ENCODE measurements around the gene TRANK1.

Gene TRANK1

DNA sequence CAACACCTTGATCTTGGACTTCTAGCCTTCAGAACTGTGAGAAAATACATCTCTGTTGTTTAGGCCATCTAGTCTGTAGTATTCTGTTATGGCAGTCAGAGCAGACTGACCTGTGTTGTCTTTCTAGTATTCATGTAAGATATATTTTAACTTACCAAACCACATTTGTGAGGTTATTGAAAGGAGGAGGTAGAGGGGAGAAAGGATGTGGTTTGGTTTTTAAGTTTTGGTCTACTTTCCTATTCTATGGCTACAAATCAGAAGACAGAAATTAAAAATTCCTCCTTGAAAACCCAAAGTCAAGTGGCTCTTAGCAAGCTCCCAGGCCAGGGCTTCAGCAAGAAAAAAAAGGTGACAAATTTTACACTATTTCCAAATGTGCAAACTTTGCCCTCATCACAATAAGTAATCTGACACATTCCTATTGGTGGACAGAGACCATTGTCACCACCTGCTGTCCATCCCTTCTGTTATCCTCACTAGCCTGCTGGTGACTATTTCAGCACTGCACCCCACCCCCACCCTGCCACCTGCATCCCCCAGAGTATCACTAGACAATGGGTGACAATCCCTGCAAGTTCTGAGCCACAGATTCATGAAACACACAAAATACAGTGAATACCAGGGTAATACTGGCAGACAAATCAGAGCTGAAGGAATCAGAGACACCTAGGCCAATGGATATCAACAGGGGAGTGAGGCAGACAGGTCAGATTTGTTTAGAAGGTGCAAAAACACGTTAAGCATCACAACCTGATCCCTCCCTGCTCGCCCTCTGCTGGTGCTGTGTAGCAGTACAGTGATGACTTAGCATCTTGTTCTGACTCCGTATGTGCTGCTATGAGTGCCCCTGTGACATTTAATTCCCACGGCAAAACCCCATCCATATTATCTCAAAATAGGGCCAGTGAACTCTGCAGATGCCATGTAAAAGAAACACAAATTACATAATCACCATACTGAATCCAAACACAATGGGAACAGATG is 101.5 kb downstream of the TRANK1 start:
- DNase-seq (ENCODE audit: low read depth): no peak

DNA sequence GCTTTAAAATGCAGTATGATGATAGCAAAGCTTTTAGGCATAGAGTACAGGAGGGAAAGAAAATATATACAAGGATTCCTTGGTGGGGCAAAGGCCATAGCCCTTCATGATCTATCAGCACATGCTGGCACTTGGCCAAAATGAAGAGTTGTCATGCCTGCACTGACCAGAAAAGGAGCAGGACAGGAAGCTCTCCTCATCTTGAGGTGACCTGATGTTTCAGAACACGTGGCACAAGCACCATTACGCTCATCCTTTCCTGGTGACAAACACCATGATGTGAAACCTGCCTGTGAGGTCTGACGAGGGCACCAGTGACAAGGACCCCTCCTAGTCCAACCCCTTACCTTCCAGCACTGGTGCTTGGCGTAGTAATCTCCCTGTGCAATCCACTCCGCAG is 102.6 kb downstream of the TRANK1 start:
- DNase-seq (ENCODE audit: low read depth): no peak

DNA sequence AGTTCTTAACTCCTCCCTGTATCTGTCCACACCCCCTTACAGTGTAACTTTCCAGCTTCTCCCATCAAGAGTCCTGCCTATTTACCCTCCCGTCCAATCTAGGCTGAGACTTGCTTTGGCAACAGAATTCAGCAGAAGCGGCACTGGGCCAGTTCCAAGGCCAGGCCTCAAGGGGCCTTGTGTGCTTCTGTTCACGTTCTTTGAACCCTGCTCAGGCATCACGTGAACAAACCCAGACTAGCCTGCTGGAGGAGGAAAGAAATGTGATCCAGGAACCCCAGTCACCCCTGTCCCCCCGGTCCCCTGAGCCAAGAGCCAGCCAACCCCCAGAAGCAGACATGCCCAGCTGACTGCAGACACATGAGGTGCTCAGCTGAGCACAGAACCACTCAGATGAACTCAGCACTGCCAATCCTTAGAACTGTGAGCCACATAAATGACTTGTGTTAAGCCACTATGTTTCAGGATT is 104.4 kb downstream of the TRANK1 start:
- DNase-seq (ENCODE audit: low read depth): no peak

DNA sequence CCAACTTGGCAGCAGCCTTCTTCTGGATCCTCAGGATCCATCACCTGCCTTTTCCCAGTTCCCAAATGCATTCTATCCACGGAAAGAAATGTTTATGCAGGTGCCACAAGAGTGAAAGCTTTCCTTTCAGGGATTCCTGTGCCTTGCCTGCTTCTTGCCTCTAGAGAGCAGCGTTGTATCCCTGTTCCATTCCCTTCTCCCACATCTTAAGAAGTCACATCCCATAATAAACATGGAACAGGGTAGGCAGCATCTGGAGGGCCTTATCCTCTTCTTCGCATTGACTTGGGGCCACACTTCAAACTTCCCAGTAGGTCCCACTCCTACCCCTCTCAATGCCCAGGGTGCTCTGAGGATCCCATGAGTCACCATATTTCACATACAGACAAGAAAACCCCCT is 107.8 kb downstream of the TRANK1 start:
- DNase-seq (ENCODE audit: low read depth): no peak

DNA sequence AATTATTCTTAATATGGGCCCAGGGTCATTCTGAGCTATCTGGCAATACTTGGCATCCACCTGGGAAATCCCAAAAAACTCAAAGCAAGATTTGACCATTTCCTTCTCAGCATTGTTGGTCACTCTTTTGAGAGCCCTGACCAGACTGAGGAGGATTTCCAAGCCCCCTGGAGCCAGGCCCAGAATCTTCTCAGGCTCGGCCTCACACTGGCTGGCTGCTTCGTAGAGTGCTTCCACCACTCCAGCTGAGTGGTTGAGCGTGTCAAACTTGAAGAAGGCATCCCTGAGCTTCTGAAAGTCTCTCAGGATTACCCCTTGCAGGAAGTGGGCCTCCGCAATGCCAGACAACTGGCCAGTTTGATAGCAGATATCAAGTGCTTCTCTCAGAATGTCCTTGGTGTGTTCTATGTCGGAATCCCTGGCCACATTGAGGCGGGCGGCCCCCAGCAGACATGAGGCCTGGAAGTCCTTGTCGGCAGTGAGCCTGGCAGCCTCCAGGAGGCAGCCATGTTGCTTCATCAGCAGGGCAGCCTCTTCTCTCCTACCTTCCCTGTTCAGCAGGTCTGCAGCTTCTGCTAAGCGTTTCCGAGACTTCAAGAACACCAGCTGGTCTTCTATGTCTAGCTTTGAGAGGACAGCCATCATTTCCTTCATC is 111.6 kb downstream of the TRANK1 start:
- no peak for DNase-seq (ENCODE audit: low read depth)

DNA sequence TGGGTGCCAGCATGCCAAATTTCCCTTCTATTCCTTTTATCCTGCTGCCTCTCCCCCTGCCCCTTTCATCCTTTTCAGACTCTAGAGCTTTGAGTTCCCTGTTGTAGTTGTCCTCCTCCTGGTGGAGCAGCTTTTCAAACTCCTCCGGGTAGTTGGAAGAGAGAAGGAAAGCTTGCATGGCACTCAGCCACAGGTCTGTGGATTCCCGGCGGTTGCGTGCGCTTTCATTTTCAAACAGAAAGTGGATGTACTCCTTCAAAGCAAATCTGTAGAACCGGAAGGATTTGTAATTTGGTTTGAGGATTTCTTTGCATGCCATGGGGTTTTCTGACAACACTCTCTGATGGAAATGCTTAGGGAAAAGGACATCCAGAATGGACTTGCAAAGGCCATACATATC is 112.4 kb downstream of the TRANK1 start:
- no peak for DNase-seq (ENCODE audit: low read depth)

DNA sequence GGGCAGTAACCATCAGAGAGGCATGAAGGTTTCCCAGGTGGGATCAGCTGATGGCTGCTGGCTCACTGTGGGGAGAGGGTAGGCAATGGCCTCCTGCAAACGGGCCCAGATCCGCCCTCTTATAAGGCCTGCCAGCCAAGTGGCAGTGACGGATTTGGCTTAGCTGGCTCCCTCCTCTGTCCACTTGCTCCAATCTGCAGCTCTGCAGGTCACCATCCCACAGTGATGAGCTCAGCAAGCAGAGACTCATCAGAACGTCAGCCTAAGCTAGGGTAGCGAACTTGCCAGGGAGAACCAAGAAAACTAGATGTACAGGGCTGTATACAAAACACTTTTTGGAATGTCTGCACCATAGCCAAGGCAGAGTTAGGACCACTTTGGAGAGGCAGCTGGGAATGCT is 117.7 kb downstream of the TRANK1 start:
- no peak for DNase-seq (ENCODE audit: low read depth)

DNA sequence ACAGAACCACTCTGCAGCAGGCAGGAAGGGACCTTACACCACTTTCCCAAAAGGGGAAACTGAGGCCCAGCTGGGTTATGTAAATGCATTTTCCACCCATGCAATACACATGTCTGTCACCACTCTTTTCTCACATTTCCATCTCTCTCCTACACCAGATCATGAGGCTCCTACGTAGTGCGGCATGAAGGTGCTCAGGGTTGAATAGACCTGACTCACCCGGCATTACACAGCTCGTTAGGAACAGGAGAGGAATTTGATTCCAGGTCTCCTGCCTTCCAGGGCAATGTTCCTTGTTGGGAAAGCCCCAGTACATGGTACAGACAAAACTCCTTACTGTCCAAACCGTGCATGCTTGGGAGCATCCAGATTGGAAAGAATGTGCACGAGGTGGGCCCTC is 118.6 kb downstream of the TRANK1 start:
- DNase-seq (ENCODE audit: low read depth): no peak

DNA sequence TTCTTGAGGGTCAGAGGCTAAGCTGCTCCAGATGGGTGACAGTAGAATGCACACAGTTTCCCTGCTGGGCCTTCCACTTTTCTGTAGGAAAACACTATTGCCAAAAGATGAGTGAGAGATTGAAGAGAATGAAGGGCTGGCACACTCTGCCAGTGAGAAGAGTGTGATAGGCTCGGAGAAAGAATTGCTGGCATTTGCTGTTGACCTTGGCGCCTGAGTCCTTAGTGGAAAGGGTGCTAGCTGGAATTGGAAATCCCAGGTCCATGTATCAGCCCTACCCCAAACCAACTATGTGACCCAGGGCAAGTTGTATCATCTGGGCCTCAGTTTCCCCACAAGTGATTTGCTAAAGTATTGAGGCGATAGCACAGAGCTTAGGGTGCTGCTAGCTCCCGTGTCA is 120.4 kb downstream of the TRANK1 start:
- no peak for DNase-seq (ENCODE audit: low read depth)

DNA sequence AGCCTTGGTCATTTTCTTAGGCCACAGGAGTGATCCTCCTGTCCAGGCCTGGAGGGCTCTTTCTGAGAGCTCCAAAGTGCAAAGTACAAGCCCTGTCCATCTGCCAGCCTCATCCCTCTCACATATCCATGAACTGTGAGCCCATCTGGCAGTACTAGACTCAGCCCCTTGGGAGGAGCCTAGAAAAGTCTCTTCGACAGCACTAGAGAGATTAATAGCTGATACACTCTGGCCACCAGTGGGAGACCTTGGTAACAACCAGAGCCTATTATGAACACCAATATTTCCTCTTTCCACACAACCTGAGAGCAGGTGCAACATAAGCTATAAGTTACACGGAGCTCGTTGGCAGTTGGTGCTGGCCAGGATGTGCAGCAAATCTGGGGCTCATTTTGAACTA is 121.0 kb downstream of the TRANK1 start:
- no peak for DNase-seq (ENCODE audit: low read depth)

DNA sequence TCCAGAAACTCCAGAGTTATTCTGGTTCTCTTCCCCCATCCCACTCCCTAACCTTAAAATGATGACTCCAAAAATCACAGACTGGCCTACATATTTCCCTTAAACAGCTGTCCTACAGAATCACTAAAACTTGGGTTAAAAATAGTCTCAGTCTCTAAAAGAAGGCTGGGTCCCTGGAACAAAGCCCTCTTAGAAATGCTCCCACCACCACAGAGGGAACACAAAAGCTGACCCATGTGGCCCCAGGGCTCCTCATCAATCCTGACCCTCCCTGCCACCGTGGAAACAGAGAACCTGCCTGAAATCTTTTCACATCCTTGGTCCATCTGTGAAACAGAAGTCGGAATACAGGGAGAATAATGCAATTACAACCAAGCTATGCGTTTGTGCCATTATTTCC is 124.8 kb downstream of the TRANK1 start:
- DNase-seq (ENCODE audit: low read depth): no peak

DNA sequence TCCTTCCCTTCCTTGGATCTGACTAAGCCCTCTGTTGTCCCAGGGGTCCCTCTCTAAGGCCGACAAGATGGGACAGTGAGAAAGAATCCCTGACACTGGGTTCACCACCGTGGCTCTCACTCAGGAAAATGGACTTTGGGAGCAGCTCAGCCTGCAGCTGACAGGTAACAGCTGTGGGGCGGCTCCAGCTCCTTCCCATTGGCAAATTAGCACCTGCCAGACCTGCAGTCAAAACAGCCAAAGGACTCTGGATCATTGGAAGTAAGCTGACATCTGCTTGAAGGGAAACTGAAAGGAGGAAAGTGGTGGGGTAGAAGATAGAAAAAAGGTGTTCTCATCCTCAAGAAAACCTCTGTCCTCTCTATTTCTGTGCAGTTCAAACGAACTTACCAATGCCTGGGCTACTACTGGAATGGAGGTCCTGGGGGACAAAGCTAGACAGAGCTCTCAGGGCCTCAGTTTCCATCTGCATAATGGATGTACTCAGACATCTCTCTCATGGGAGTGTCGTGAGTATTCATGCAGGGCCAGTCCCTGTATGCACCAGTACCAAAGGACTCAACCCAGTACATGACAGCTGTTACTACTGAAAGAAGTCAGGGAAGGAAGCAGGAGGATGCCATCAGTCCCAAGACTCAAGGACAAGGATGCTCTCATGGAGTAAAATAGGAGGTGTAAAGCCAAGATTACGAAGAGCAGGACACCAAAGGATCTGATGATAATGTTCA is 126.9 kb downstream of the TRANK1 start:
- no peak for DNase-seq (ENCODE audit: low read depth)

DNA sequence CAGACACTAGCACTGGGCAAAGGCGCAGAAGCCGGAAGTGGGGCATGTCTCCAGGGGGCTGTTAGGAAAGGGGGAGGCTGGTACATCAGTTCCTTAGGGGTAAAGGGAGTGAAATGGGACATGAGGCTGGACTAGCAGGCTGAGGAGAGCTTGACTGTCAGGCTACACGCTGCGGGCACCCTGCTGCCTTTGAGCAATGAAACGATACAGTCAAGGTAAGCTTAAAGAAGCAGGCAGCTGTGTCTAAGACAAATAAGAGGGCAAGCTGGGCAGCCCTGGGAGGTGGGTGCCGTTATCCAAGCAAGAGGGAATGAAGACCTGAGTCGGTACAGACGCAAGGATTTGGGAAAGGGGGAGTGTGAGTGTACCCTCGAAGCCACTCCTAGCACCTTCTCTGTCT is 129.5 kb downstream of the TRANK1 start:
- DNase-seq (ENCODE audit: low read depth): no peak

DNA sequence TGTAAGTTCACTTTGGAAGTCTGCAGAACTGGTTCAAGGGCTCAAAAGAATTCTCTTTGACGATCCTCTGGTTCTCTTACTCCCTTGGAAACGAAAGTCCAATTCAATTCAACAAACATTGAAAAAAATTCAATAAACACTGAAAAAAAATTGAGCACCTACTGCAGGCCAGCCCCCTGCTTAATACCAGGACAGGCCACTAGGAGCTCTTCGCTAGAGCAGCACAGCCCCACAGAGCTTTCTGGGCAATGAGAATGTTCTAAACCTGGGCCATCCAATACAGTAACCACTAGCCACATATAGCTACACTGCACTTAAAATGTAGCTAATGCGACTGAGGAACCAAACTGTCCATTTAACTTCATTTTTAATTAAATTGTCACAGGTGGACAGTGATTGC is 130.1 kb downstream of the TRANK1 start:
- DNase-seq (ENCODE audit: low read depth): no peak

DNA sequence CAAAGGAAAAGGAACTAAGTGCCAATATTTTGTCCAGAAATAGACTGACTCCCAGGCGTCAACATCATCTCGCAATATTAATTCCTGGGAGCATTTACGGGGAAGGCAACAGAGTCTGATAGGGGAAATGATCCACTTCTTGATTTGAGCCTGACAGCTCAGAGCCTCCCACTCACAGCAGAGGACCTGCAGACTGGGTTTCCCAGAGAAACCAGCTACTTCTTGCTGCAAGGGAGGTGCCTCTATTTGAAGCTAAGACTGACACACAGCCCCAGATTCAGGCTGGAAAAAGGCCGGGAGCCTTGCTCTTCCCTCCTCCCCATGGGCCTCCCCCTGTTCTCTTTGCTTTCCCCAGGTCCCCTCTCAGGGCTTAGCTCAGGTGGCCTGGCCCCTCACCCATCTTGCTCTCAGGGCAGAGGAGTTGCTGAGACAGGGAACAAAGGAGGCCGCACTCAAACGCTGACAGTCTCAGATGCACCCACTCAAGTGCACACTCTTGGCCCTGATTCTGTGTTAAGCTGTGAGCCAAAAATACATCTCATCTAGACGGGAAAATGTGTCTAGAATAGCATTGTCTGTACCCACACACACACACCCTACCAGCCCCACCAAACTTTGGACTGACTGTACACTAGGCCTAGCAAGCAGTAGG is 130.7 kb downstream of the TRANK1 start:
- DNase-seq (ENCODE audit: low read depth): no peak

DNA sequence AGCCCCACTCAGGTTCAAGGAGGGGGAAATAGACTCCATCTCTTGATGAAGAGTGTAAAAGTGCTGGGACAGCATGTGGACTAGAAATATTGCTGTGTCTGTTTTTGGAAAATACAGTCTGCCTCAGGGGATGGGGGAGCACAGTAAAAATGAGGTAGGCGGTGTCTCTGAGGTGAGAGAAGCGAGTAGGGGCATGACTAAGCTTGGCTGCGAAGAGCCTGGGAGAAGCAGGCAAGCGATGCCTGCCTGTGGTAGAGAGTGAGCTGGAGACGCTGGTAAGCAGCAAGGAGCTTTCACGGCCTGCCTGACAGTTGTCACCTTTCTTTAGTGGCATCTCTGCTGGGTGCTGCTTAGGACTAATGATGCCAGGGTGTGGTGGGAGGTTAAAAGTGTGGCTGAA is 131.5 kb downstream of the TRANK1 start:
- no peak for DNase-seq (ENCODE audit: low read depth)

DNA sequence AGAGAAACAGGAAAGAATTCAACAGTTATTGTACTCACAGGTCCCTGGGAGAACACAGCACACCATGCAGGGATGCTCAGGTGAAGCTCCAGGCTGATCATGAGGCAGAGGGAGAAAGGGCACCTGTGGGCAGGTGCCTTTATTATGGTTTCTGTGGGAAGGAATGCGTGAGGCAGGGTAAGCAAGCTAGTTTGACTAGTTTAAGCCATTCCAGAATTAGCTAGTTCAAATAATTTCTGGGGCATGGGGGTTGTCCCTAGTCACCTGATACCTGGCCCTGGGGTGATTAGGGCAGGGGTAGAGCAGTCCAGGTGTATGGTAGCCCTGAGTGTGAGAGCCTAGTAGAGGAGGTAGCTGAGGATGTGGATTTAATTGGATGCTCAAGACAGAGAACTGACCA is 132.6 kb downstream of the TRANK1 start:
- no peak for DNase-seq (ENCODE audit: low read depth)

DNA sequence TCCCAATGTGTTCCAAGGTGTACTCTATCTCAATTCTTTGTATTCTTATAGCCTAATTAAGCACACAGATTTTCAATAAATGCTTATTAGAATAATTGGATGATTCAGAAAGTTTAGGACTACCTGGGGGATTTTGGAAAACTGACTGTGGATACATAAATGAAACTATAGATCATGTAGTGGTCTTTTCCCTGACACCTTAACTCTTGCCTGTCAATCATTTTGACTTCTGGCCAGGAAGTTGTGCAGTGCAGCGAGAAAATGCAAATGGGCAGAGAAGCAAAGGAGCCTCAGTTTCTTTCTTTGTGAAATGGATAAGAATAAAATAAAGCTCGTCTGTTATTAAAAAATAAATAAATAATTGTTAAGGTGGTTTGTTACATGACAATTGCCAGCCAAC is 133.1 kb downstream of the TRANK1 start:
- DNase-seq (ENCODE audit: low read depth): no peak

DNA sequence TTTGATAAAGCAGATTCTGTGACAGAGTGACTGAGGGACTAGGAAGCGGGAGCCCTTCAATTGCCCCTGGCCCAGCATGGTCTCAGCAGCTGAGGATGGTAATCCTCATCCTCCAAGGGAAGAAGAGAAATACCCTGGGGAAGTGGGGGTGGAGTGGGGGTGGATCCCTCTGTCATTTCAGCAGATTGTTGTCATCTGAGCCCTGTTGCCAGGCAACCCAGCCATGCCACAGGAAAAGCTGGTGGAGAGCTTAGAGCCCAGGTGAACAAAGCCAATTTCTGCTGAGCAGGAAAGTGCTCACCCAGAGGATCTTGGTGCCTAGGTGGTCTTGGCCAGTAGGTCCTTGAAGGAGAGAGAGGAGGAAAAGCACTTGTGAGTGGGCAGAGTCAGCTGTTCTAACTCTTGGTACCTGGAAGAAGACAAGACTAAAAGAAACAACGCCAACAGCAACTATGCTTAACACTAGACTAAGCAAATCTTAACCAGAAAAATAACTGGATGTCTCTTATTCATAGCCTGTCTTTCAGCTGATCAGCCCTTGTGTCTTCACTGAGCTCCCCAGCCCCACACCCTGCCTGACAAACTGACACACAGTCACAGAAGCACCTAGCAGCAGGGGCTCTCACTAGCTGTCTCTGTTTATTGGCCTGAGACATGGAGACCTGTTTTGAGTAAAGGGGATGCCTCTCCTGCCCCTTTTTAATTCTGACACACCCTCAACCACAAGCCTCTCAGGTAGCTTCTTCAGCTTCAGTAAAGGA is 140.4 kb downstream of the TRANK1 start:
- DNase-seq (ENCODE audit: low read depth): no peak

DNA sequence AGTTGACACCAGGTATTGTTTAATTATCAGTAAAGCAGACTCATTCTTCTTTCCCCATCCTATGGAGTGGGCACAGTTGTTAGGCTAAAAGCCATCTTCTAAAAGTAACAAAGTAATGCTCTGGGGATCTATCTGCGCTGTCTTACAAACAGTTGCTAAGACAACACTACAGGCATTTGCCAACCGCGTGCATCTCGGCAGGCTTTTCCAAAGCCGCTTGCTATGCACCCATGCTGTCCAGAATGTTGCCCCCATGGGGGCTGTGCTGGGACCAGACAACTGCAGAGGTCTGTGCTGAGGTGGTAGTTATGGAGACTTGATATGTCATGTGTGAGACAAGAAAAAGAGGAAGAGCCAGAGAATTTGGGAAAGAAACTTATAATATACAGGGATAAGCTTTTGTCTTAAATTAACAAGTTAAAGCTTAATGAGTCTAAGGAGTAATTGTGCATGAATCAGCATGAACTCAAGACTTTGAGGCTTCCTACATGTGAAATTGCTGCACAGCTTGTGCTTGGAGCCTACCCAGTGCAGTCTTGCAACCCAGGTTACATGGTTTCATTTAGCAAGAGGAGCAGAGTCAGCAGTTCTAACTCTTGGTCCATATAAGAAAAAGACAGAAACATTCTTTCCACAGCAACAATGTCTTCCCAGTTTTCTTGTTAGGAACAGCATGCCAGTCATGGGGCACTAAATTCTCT is 141.6 kb downstream of the TRANK1 start:
- DNase-seq (ENCODE audit: low read depth): no peak

All from GM04504 (cell line).